Activated CD8-positive, alpha-beta memory T cell treated with anti-CD3 and anti-CD28 coated beads for 48 hours (primary cell): ENCODE results near the gene MMP2.

Source experiments
- DNase-seq, 3 experiments: peaks; one replicate each; pipeline ENCODE4 v3.0.0-alpha.2; 2020; ENCODE audit warnings: low read depth in 2 of 3, low spot score in 2 of 3

The MMP2 gene

GRCh38 chr16:55478827-55479429 is at the start of gene MMP2:
Gene MMP2 (plus strand): TSS chr16:55479198. CDS start chr16:55479480, 282 bp downstream.
- no peak for DNase-seq

GRCh38 chr16:55433030-55433429 is 46.0 kb upstream of the MMP2 start:
- DNase-seq: no peak

- DNase-seq: no peak
Observed at GRCh38 chr16:55433535-55433934, 45.5 kb upstream of the MMP2 start.

GRCh38 chr16:55434000-55434399 is 45.0 kb upstream of the MMP2 start:
- no peak for DNase-seq

- DNase-seq: no peak
Observed at GRCh38 chr16:55435387-55435786, 43.6 kb upstream of the MMP2 start.

- DNase-seq: no peak
Observed at GRCh38 chr16:55436587-55436986, 42.4 kb upstream of the MMP2 start.

- DNase-seq: no peak
Observed at GRCh38 chr16:55437625-55438024, 41.4 kb upstream of the MMP2 start.

- DNase-seq: no peak
Observed at GRCh38 chr16:55438281-55438680, 40.7 kb upstream of the MMP2 start.

GRCh38 chr16:55439101-55439690 is 39.8 kb upstream of the MMP2 start:
- no peak for DNase-seq

GRCh38 chr16:55443434-55444346 is 35.3 kb upstream of the MMP2 start:
- DNase-seq: no peak

- no peak for DNase-seq
Observed at GRCh38 chr16:55444754-55445485, 34.1 kb upstream of the MMP2 start.

- DNase-seq: no peak
Observed at GRCh38 chr16:55447231-55447630, 31.8 kb upstream of the MMP2 start.

GRCh38 chr16:55452996-55453395 is 26.0 kb upstream of the MMP2 start:
- no peak for DNase-seq

- no peak for DNase-seq
Observed at GRCh38 chr16:55453909-55454308, 25.1 kb upstream of the MMP2 start.

GRCh38 chr16:55454861-55455260 is 24.1 kb upstream of the MMP2 start:
- DNase-seq: no peak

- DNase-seq: no peak
Observed at GRCh38 chr16:55462241-55462640, 16.8 kb upstream of the MMP2 start.

GRCh38 chr16:55464375-55464774 is 14.6 kb upstream of the MMP2 start:
- DNase-seq: no peak

- peak; percentile 44 to 84 (median 78) for DNase-seq
Observed at GRCh38 chr16:55465077-55465896, 13.7 kb upstream of the MMP2 start.

- DNase-seq: no peak
Observed at GRCh38 chr16:55466209-55466608, 12.8 kb upstream of the MMP2 start.

GRCh38 chr16:55467898-55468297 is 11.1 kb upstream of the MMP2 start:
- no peak for DNase-seq
